H1 (cell line): ENCODE data around the gene CLIC1. TPM values are rescaled to one million over a fixed set of nuclear protein-coding genes. Genes with fewer than 3 reads are reported as not detected.

Experiments used
- CTCF ChIA-PET: fragments of 300-600 bp; sonication (Branson Sonifier 250); formaldehyde crosslinking; loops from one replicate; lab custom pipeline; 2021; ENCODE audit not compliant: partially characterized antibody; lab: Charles Lee
- POLR2A ChIA-PET: fragments of 300-600 bp; sonication (Branson Sonifier 250); formaldehyde crosslinking; loops from one replicate; lab custom pipeline; 2021; ENCODE audit warnings: inconsistent platforms; ENCODE audit not compliant: partially characterized antibody; lab: Charles Lee
- DNase-seq, 2 experiments: peaks; one replicate each; pipeline versions ENCODE4 v3.0.0 to v3.0.0-alpha.2; 2010 to 2022; ENCODE audit warnings: low spot score in 2 of 2, low read depth in 1 of 2, mixed read lengths in 1 of 2
- FAIRE-seq: peaks from 2 replicates; lab custom pipeline; 2011; peaks lifted over from hg19 to GRCh38; lab: Jason Lieb, UNC
- H2AFZ ChIP-seq: 2 replicates; pipeline ENCODE4 v1.8.1; 2012; ENCODE audit warnings: low read length, inconsistent platforms
- H2AK5ac ChIP-seq: 2 replicates; pipeline ENCODE4 v1.6.1; 2013; ENCODE audit warnings: low read depth, low read length
- H2BK120ac ChIP-seq: replicated peaks from 2 replicates; pipeline ENCODE3; 2013; ENCODE audit warnings: low read depth, low read length, inconsistent platforms
- H2BK12ac ChIP-seq: 2 replicates; pipeline ENCODE4 v1.6.1; 2013; ENCODE audit warnings: low read depth, low read length
- H2BK15ac ChIP-seq: 2 replicates; pipeline ENCODE4 v1.6.1; 2013; ENCODE audit warnings: low read length
- H2BK20ac ChIP-seq: 2 replicates; pipeline ENCODE4 v1.6.1; 2013; ENCODE audit warnings: low read length
- H2BK5ac ChIP-seq: 2 replicates; pipeline ENCODE4 v1.6.1; 2013; ENCODE audit warnings: low read depth, low read length
- H3K14ac ChIP-seq: 2 replicates; pipeline ENCODE4 v1.6.1; 2013; ENCODE audit warnings: inconsistent platforms; ENCODE audit not compliant: insufficient read length
- H3K18ac ChIP-seq: 2 replicates; pipeline ENCODE4 v1.6.1; 2013; ENCODE audit warnings: low read length; ENCODE audit errors: extremely low read depth
- H3K23ac ChIP-seq: 2 replicates; pipeline ENCODE4 v1.6.1; 2013; ENCODE audit warnings: inconsistent platforms; ENCODE audit not compliant: insufficient read length
- H3K23me2 ChIP-seq: 2 replicates; pipeline ENCODE4 v1.6.1; 2013; ENCODE audit warnings: low read depth, low read length
- H3K27ac ChIP-seq: 2 replicates; pipeline ENCODE4 v1.6.1; 2011; ENCODE audit warnings: low read depth, low read length, inconsistent platforms
- H3K27me3 ChIP-seq, 4 experiments: replicated peaks in 1 of 4; 1 replicate in 1 of 4; 2 replicates in 3 of 4; pipeline versions ENCODE4 v1.6.1 to v1.8.1; 2011 to 2013; ENCODE audit warnings: low read length in 3 of 4, mild to moderate bottlenecking in 3 of 4, inconsistent platforms in 2 of 4, mixed read lengths in 2 of 4, moderate library complexity in 1 of 4; ENCODE audit not compliant: control insufficient read depth in 3 of 4, insufficient read depth in 3 of 4; ENCODE audit errors: extremely low read depth in 1 of 4
- H3K36me3 ChIP-seq, 4 experiments: 2 replicates each; pipeline versions ENCODE4 v1.6.1 to v1.8.1; 2011 to 2013; ENCODE audit warnings: mild to moderate bottlenecking in 4 of 4, low read length in 3 of 4, moderate library complexity in 2 of 4, control low read depth in 1 of 4, inconsistent platforms in 1 of 4; ENCODE audit not compliant: insufficient read depth in 4 of 4, control insufficient read depth in 2 of 4
- H3K4ac ChIP-seq: replicated peaks from 2 replicates; pipeline ENCODE3; 2013; ENCODE audit warnings: low read length, low read depth, mixed read lengths, inconsistent platforms; ENCODE audit not compliant: insufficient read length
- H3K4me1 ChIP-seq, 4 experiments: replicated peaks in 1 of 4; 1 replicate in 1 of 4; 2 replicates in 3 of 4; pipeline versions ENCODE4 v1.6.1 to v1.8.1; 2011 to 2013; ENCODE audit warnings: low read length in 3 of 4, inconsistent platforms in 2 of 4, mixed read lengths in 1 of 4; ENCODE audit not compliant: insufficient read depth in 4 of 4, control insufficient read depth in 3 of 4
- H3K4me2 ChIP-seq, 2 experiments: 2 replicates each; pipeline versions ENCODE4 v1.6.1 to v1.8.1; 2011 to 2013; ENCODE audit warnings: low read depth in 2 of 2, low read length in 2 of 2, control low read depth in 1 of 2, inconsistent platforms in 1 of 2, mild to moderate bottlenecking in 1 of 2; ENCODE audit not compliant: insufficient read depth in 1 of 2
- H3K4me3 ChIP-seq, 4 experiments: fragments of 200-600, 300-600 bp in 1 of 4; sonication (generic), shearing (Covaris generic), sonication (Bioruptor Twin) in 1 of 4; 2 replicates each; pipeline versions ENCODE4 v1.5.1 to v1.8.1; 2011 to 2016; ENCODE audit warnings: low read length in 4 of 4, low read depth in 3 of 4, control low read depth in 2 of 4, inconsistent platforms in 2 of 4, mild to moderate bottlenecking in 2 of 4, mixed read lengths in 1 of 4, moderate library complexity in 1 of 4; ENCODE audit not compliant: insufficient read depth in 2 of 4; ENCODE audit errors: extremely low read depth in 1 of 4
- H3K56ac ChIP-seq: replicated peaks from 2 replicates; pipeline ENCODE3; 2013; ENCODE audit warnings: low read depth, mild to moderate bottlenecking, mixed read lengths, low read length, inconsistent platforms; ENCODE audit not compliant: insufficient read length
- H3K79me1 ChIP-seq: 2 replicates; pipeline ENCODE4 v1.6.1; 2013; ENCODE audit warnings: low read depth, low read length, control low read depth
- H3K79me2 ChIP-seq, 2 experiments: 2 replicates each; pipeline versions ENCODE4 v1.6.1 to v1.8.1; 2012 to 2013; ENCODE audit warnings: low read length in 2 of 2, mild to moderate bottlenecking in 2 of 2, inconsistent platforms in 1 of 2; ENCODE audit not compliant: insufficient read depth in 2 of 2, control insufficient read depth in 1 of 2
- H3K9ac ChIP-seq, 4 experiments: replicated peaks in 1 of 4; 1 replicate in 1 of 4; 2 replicates in 3 of 4; pipeline versions ENCODE4 v1.6.1 to v1.8.1; 2011 to 2013; ENCODE audit warnings: low read depth in 3 of 4, low read length in 3 of 4, control low read depth in 2 of 4, mild to moderate bottlenecking in 2 of 4, moderate library complexity in 2 of 4, inconsistent platforms in 1 of 4; ENCODE audit errors: extremely low read depth in 1 of 4
- H3K9me3 ChIP-seq, 2 experiments: 2 replicates each; pipeline versions ENCODE4 v1.6.1 to v1.8.1; 2012 to 2013; ENCODE audit warnings: mild to moderate bottlenecking in 2 of 2, moderate library complexity in 2 of 2, control low read depth in 1 of 2, inconsistent platforms in 1 of 2, low read depth in 1 of 2, low read length in 1 of 2, mixed read lengths in 1 of 2; ENCODE audit not compliant: insufficient read depth in 2 of 2
- H4K20me1 ChIP-seq, 2 experiments: replicated peaks in 1 of 2; 2 replicates each; pipeline versions ENCODE3 to v1.8.1; 2011 to 2013; ENCODE audit warnings: inconsistent platforms in 2 of 2, low read length in 2 of 2, mild to moderate bottlenecking in 1 of 2; ENCODE audit not compliant: insufficient read depth in 2 of 2, control insufficient read depth in 1 of 2
- H4K5ac ChIP-seq: 2 replicates; pipeline ENCODE4 v1.6.1; 2013; ENCODE audit warnings: low read length, low read depth, mixed read lengths, inconsistent platforms; ENCODE audit not compliant: insufficient read length
- H4K8ac ChIP-seq: 2 replicates; pipeline ENCODE4 v1.8.0; 2013; ENCODE audit warnings: mild to moderate bottlenecking, moderate library complexity, low read length, inconsistent platforms; ENCODE audit not compliant: insufficient read depth; ENCODE audit errors: extremely low read depth
- H4K91ac ChIP-seq: replicated peaks from 2 replicates; pipeline ENCODE3; 2013; ENCODE audit warnings: low read length, mixed read lengths, inconsistent platforms; ENCODE audit not compliant: insufficient read length
- ASH2L ChIP-seq: fragments of 200-600, 300-600 bp; sonication (generic); IDR thresholded peaks from one replicate; pipeline ENCODE4 v1.7.1; 2017; ENCODE audit warnings: low read length
- EGR1 ChIP-seq: IDR thresholded peaks from 2 replicates; pipeline ENCODE4 v1.6.1; 2011; ENCODE audit warnings: low read depth, low read length, borderline replicate concordance
- EZH2 ChIP-seq: fragments of 200-600 bp; sonication (generic); IDR thresholded peaks from 2 replicates; pipeline ENCODE4 v1.7.1; 2012; ENCODE audit warnings: low read depth, mild to moderate bottlenecking, moderate library complexity, low read length, inconsistent platforms; ENCODE audit not compliant: severe bottlenecking
- GTF2F1 ChIP-seq: IDR thresholded peaks from 2 replicates; pipeline ENCODE4 v1.6.1; 2012; ENCODE audit warnings: low read depth, low read length, improper control_type of control experiment, borderline replicate concordance
- JUND ChIP-seq: IDR thresholded peaks from 2 replicates; pipeline ENCODE4 v1.6.1; 2011; ENCODE audit warnings: mild to moderate bottlenecking, improper control_type of control experiment, low read length
- NRF1 ChIP-seq: IDR thresholded peaks from 2 replicates; pipeline ENCODE4 v1.6.1; 2011; ENCODE audit warnings: mild to moderate bottlenecking, low read depth, low read length, improper control_type of control experiment
- RFX5 ChIP-seq: IDR thresholded peaks from 2 replicates; pipeline ENCODE4 v1.6.1; 2011; ENCODE audit warnings: low read depth, low read length, improper control_type of control experiment, borderline replicate concordance
- TEAD4 ChIP-seq: IDR thresholded peaks from 2 replicates; pipeline ENCODE4 v1.6.1; 2012; ENCODE audit warnings: low read depth, low read length, inconsistent platforms, mixed read lengths
- WGBS, 2 experiments: shearing (Covaris generic) in 1 of 2; methylation state at CpG; one replicate each; pipeline versions ENCODE4 v1.1.6 to v1.1.7; 2013 to 2015; ENCODE audit warnings: low lambda C conversion rate in 2 of 2, mixed read lengths in 2 of 2, inconsistent platforms in 1 of 2, low coverage in 1 of 2, missing lambda C conversion rate in 1 of 2; ENCODE audit not compliant: insufficient replicate concordance in 2 of 2, insufficient coverage in 1 of 2, insufficient read length in 1 of 2; ENCODE audit errors: extremely low coverage in 1 of 2, missing lambda C conversion rate in 1 of 2; 5-methylcytosine and 5-hydroxymethylcytosine counted together
- polyA plus RNA-seq, 7 experiments: library from polyadenylated mRNA; depleted of rRNA in 3 of 7; stranded (reverse) in 5 of 7; unstranded in 2 of 7; fragments of >200 nt in 5 of 7; fragments of 200-250 nt in 2 of 7; gene quantifications; 1 replicate in 5 of 7; 2 replicates in 1 of 7; 4 replicates in 1 of 7; pipeline versions ENCODE4 v1.2.1 to v1.2.3, GENCODE V29; 2011 to 2013; ENCODE audit warnings: missing spikeins in 2 of 7, mixed read lengths in 2 of 7
- total RNA-seq: library from RNA; stranded (reverse); fragmentation: NEBNext Ultra II Directional; extraction: Animal tissue kit (Norgen Biotek cat#: 25700); gene quantifications from 2 replicates; pipeline ENCODE4 v1.2.1, GENCODE V29; 2021
- TF ChIP-seq, protein P1 (sequence below), 3 experiments: IDR thresholded peaks; 1 replicate in 2 of 3; 2 replicates in 1 of 3; pipeline versions ENCODE4 v1.5.1 to v1.6.1; 2011; ENCODE audit warnings: low read length in 3 of 3, mild to moderate bottlenecking in 3 of 3, inconsistent platforms in 2 of 3, low read depth in 1 of 3, moderate library complexity in 1 of 3; ENCODE audit not compliant: insufficient read depth in 1 of 3; ENCODE audit errors: control extremely low read depth in 1 of 3
- TF ChIP-seq, protein P2 (sequence below): IDR thresholded peaks from 2 replicates; pipeline ENCODE4 v1.6.1; 2011; ENCODE audit warnings: low read length, improper control_type of control experiment

Gene CLIC1
- total and polyA plus RNA-seq, 2 of the 8 experiments (the other 6 are each of a cell fraction or from before 2014, with no cell fraction given) = 250 to 277 TPM

DNA sequence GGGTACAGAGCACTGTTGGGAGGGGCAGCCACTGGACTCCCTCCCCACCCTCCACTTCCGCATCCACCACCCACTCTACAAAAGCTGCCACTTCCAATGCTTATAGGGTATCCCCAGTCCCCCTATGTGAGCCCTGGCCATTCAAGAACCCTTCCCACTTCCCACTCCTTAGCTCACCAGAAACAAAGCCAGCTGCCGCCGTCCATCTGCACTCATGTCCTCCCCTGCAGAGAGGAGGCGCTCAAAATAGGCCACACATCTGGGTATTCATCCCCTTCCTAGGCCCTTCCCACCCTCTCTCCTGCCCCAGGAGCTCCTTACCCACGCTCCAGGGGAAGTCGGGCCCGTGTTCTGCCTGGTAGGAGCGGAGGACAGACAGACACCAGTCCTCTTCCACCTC lies 49.0 kb downstream of the CLIC1 start:
- ChIA-PET POLR2A (interaction anchor here (0.8 to 6.6 kb wide), 4 partner anchors 24 to 140 kb away, joined by 3 to 33 read pairs (median 4); partner anchors contain the start of genes BAG6 and HSPA1B), CTCF (interaction anchor here (0.8 to 5.8 kb wide), 8 partner anchors 12 to 181 kb away, joined by 3 to 26 read pairs (median 6); partner anchors contain the start of genes DDAH2 and LY6G5B)
- no peak overlapping the region for H3K23ac ChIP-seq
- H3K9ac ChIP-seq = no peak overlapping the region
- H3K18ac ChIP-seq = no peak overlapping the region
- H4K91ac ChIP-seq = no peak overlapping the region
- no peak overlapping the region for H3K4me3 ChIP-seq
- H3K4me2 ChIP-seq = no peak overlapping the region
- peaks cover 0 to 5% (median 4%) of the 10 kb centered on the region in 4 experiments; a peak in 5 of 7 replicates for H3K4me1 ChIP-seq
- H3K9me3 ChIP-seq = no peaks in the 10 kb centered on the region
- DNase-seq = no peak
- H3K14ac ChIP-seq = no peak overlapping the region
- H3K36me3 ChIP-seq = peaks cover 3 to 23% (median 16%) of the 10 kb centered on the region in 4 experiments; a peak in 5 of 8 replicates
- 89% methylated on average over 8 of the region's 8 CpGs; no CpG with 5 or more reads in 1 of the 2 experiments for WGBS, 2 experiments
- H3K27me3 ChIP-seq = peaks cover 0 to 1% (median 1%) of the 10 kb centered on the region in 4 experiments; a peak in 3 of 7 replicates
- no peak overlapping the region for H2AK5ac ChIP-seq
- no peaks in the 10 kb centered on the region for H4K20me1 ChIP-seq
- peaks cover 5% of the 10 kb centered on the region; the same call in 1 of the 2 replicates for H3K23me2 ChIP-seq
- no peaks in the 10 kb centered on the region for H3K79me2 ChIP-seq
- H4K5ac ChIP-seq = no peak overlapping the region
- H2BK15ac ChIP-seq = no peak overlapping the region
- H3K56ac ChIP-seq = no peak overlapping the region
- H2AFZ ChIP-seq = no peak overlapping the region
- no peak overlapping the region for H3K4ac ChIP-seq
- no peak overlapping the region for H2BK120ac ChIP-seq
- H2BK12ac ChIP-seq = no peak overlapping the region
- H2BK5ac ChIP-seq = no peak overlapping the region
- FAIRE-seq = no peak
- no peaks in the 10 kb centered on the region for H3K79me1 ChIP-seq
- no peak overlapping the region for H2BK20ac ChIP-seq
- H3K27ac ChIP-seq = no peak overlapping the region
- H4K8ac ChIP-seq = no peak overlapping the region
- TF ChIP-seq GTF2F1 (no peak), EZH2 (no peak), JUND (no peak), RFX5 (no peak), ASH2L (no peak), TEAD4 (no peak), EGR1 (no peak), NRF1 (no peak)
- TF ChIP-seq, protein P1, sequence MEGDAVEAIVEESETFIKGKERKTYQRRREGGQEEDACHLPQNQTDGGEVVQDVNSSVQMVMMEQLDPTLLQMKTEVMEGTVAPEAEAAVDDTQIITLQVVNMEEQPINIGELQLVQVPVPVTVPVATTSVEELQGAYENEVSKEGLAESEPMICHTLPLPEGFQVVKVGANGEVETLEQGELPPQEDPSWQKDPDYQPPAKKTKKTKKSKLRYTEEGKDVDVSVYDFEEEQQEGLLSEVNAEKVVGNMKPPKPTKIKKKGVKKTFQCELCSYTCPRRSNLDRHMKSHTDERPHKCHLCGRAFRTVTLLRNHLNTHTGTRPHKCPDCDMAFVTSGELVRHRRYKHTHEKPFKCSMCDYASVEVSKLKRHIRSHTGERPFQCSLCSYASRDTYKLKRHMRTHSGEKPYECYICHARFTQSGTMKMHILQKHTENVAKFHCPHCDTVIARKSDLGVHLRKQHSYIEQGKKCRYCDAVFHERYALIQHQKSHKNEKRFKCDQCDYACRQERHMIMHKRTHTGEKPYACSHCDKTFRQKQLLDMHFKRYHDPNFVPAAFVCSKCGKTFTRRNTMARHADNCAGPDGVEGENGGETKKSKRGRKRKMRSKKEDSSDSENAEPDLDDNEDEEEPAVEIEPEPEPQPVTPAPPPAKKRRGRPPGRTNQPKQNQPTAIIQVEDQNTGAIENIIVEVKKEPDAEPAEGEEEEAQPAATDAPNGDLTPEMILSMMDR (IDR thresholded peaks at IDR 0.05; ENCODE audit: control extremely low read depth in 1 of 3, insufficient read depth in 1 of 3, low read depth in 1 of 3, low read length in 3 of 3) = no peak
- TF ChIP-seq, protein P2, sequence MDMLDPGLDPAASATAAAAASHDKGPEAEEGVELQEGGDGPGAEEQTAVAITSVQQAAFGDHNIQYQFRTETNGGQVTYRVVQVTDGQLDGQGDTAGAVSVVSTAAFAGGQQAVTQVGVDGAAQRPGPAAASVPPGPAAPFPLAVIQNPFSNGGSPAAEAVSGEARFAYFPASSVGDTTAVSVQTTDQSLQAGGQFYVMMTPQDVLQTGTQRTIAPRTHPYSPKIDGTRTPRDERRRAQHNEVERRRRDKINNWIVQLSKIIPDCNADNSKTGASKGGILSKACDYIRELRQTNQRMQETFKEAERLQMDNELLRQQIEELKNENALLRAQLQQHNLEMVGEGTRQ = no peak
